OCI-LY3 (cell line): ENCODE data around the gene DNAJC7.

Source experiments
- EZH2phosphoT487 ChIP-seq: fragments of 200-600 bp; shearing (Covaris generic); IDR thresholded peaks from 2 replicates; pipeline ENCODE4 v1.6.1; 2018; ENCODE audit warnings: antibody characterized with exemption, mixed run types, low read depth
- TF ChIP-seq, protein P1 (sequence below): fragments of 200-600, 300-600 bp; sonication (generic); IDR thresholded peaks from 2 replicates; pipeline ENCODE4 v1.5.1; 2014; ENCODE audit warnings: antibody characterized with exemption, low read length, low read depth

DNA sequence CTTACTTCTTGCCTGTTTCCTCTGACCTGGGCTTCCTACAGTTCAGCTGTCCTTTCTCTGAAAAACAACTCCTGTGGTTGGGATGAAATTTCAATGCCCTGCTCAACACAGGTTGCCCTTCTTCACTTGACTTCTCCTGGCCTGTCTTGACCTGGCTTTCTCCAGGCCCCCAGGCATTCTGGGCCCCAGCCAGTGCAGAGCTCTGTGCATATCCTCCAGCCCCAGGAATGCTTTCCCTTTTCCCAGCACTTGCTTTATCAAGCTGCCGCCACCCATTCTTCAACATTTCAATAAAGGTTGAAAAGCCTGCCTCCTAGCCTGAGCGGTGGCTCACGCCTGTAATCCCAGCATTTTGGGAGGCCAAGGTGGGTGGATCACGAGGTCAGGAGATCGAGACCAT lies 76.1 kb downstream of the DNAJC7 start:
- TF ChIP-seq, protein P1, sequence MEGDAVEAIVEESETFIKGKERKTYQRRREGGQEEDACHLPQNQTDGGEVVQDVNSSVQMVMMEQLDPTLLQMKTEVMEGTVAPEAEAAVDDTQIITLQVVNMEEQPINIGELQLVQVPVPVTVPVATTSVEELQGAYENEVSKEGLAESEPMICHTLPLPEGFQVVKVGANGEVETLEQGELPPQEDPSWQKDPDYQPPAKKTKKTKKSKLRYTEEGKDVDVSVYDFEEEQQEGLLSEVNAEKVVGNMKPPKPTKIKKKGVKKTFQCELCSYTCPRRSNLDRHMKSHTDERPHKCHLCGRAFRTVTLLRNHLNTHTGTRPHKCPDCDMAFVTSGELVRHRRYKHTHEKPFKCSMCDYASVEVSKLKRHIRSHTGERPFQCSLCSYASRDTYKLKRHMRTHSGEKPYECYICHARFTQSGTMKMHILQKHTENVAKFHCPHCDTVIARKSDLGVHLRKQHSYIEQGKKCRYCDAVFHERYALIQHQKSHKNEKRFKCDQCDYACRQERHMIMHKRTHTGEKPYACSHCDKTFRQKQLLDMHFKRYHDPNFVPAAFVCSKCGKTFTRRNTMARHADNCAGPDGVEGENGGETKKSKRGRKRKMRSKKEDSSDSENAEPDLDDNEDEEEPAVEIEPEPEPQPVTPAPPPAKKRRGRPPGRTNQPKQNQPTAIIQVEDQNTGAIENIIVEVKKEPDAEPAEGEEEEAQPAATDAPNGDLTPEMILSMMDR, result no peak
- no peak for TF ChIP-seq EZH2phosphoT487
